ENCODE results near the gene TNFRSF17.
"Not testable (repeated sequence)": the region's sequence is repeated elsewhere in the genome, so short reads cannot be mapped to it uniquely, and the experiment has no call there.

The TNFRSF17 gene

DNA sequence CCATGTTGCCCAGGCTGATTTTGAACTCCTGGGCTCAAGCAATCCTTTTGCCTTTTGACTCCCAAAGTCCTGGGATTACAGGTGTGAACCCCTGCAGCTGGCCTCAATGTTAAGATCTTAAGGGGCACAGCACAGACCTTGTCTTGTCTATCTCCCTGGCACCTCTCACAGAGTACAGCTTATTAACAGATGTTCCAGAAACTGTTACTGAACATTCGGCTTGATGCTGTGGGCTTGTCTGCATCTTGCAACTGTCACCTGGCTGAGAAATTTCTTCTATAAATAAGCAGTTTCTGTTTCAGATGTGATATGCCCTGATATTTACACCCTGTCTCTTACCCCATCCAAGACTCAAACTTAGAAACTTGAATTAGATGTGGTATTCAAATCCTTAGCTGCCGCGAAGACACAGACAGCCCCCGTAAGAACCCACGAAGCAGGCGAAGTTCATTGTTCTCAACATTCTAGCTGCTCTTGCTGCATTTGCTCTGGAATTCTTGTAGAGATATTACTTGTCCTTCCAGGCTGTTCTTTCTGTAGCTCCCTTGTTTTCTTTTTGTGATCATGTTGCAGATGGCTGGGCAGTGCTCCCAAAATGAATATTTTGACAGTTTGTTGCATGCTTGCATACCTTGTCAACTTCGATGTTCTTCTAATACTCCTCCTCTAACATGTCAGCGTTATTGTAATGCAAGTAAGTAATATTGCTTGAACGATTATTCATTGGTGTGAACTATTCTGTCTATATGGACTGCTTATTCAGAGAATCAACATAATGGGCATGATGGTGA, at the start of gene TNFRSF17:
Gene TNFRSF17 (plus strand): TSS at position 450 of the 791 bp plus-strand sequence. CDS start 115 bp downstream, at position 565.
- DNase-seq, result no peak

DNA sequence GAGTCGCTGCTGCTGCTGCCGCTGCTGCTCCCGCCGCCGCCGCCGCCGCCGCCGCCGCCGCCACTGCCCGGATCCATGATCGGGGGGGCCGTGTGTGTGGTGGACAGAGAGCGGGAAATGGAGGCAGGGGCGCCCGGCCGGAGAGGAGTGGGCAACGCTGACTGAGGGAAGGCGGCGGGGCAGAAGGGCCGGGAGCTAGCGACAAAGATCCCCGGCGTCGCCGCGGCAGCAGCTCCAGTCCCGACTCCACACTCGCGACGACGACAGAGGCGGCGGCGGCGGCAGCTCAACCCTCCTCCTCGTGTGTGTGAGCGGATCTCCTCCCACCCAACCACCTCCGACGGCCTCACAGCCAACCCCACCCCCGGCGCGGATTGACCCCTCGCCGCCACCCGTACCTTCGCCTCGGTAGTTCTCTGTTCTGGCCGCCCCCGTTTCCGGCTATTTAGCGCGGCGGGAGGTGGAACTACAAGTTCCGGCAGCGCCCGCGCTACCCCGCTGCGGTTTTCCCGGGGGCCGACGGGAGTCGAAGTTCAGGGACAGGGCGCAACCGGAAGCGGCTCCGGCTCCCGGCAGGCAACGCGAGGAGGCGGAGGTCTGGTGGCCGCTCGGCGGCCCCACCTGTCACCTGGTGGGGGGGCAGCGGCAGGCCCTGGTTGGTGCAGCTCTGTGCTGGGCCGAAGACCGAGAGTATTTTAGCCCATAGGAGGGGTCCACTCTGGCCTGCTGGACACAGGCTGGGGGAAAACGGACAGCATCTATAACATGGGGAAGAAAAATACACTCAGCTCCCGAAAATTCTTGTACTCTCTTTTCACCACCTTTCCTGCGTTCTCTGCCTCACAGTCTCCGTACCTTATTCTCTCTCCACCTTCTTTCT, 49.1 kb upstream of the TNFRSF17 start, which contains the start of gene GSPT1:
Gene GSPT1 (minus strand): TSS at position 313 of the 880 bp plus-strand sequence. CDS start 236 bp downstream, at position 77.
- peak; percentile 91 for DNase-seq

DNA sequence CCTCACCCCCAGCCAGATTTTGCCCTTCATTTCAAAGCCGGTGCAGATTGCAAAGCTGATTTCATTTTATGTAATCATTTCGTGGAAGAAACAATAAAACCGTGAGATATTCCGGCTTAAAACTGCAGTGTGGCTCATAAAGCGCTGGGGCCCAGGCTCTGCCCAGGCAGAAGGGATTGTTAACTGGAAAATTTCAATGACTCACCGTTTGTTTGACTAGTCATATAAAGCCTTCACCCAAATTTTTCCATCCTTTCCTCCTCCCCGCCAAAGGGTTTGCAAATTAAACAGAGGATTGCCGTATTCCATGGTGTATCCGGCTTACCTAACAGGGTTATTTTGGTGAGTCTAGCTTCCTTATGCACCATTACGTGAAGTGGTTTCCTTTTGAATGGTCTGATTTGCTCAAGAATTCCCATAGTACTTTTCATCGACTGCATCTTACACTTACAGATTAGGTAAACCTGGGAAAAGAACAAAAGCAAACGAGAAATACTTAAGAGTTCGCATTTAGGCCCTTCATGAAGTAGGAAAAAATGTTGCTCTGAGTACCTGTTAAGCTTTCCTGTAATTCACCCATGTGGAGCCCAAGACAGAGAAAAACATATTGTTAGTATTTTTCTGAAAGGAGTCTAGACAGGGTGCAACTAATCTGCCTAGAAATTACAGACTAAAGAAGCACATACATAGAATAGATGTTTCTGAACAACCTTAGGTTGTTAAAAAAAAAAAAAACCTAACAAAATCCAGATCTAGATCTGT, 48.3 kb upstream of the TNFRSF17 start:
- no peak for DNase-seq

DNA sequence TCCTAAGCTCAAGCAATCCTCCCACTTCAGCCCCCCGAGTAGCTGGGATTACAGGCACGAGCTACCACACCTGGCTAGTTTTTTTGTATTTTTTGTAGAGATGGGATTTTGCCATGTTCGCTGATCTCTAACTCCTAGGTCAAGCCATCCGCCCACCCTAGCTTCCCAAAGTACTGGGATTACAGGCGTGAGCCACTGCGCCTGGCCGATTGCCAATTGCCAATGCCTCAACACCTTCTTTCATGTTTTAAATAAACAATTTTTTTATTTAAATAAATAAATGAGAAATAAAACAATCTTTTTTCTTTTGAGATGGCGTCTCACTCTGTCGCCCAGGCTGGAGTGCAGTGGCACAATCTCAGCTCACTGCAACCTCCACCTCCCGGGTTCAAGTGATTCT, 41.0 kb upstream of the TNFRSF17 start:
- DNase-seq, result not testable (repeated sequence)

DNA sequence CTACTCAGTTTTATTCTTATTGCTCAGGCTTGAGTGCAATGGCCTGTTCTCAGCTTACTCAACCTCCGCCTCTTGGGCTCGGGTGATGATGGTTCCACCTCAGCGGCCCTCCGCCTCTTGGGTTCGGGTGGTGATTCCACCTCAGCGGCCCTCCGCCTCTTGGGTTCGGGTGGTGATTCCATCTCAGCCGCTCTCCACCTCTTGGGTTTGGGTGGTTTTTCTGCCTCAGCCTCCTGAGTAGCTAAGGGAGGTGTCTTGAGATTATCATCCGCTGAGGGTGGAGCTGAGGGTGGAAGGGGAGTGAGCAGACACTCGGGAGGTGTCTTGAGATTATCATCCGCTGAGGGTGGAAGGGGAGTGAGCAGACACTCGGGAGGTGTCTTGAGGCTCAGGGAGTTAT, 37.7 kb upstream of the TNFRSF17 start:
- DNase-seq, result not testable (repeated sequence)

DNA sequence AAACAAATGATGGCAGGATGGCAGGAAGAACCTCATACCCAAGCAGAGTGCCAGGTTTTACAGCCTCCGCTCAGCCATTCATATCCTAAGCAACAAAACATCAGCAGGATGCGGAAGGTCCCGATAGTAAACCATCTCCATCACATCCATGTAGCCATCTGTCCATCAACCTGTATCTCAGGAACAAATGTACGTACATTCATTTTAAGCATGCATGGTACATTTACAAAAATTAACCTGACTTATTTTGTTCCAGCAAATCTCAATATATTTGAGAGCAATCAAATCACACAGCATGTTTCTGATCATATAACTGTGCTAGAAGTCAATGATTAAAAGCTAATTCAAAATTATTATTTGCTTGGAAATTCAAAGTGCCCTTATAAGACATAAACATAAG, 23.1 kb upstream of the TNFRSF17 start, which contains the start of gene NPIPB2:
Gene NPIPB2 (minus strand): TSS at position 101 of the 400 bp plus-strand sequence. CDS start 0 bp downstream, at position 101.
- not testable (repeated sequence) for DNase-seq

DNA sequence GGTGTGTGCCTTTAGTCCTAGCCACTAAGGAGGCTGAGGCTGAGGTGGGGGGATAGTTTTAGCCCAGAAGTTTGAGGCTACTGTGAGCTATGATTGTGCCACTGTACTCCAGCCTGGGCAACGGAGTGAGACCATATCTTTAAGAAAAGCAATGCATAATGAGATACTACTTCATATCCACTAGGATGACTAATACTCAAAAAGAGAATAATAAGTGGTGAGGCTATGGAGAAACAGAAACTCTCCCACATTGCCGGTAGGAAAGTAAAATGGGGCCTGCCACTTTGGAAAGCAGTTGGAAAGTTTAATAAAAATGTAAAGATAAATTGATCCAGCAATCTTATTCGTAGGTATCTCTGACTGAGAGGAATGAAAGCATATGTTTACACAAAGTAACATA, 18.6 kb upstream of the TNFRSF17 start:
- no peak for DNase-seq

DNA sequence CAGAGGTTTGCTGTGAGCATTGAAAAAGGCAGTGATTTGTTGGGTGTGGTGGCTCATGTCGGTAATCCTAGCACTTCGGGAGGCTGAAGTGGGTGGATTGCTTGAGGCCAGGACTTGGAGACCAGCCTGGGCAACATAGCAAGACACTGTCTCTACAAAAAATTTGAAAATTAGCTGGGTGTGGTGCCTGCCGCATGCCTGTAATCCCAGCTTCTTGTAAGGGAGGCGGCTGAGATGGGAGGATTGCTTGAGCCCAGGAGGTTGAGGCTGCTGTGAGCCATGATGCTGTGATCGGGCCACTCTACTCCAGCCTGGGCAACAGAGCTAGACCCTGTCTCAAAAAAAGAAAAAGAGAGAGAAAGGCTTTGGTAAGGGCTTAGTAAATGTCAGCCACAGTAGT, 16.2 kb upstream of the TNFRSF17 start:
- no peak for DNase-seq

DNA sequence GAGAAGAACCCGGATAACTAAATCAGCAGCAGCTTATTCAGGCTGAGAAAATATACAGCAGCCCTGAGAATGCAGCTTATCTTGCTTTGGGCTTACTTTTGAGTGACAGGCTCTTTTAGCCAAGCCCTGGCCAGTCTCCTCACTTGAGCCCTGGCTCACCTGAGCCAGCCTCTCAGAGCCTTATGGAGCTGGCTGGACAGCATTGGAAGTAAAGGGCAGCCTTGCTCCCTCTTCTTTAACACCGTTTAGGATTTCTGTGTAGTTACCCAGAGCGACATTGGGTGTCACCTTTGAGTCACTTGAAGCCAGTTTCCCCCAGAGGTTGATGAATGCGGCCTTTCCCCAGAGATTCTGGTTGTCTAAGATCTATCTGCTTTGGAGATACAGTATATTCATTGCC, 15.5 kb upstream of the TNFRSF17 start:
- peak; percentile 42 for DNase-seq

DNA sequence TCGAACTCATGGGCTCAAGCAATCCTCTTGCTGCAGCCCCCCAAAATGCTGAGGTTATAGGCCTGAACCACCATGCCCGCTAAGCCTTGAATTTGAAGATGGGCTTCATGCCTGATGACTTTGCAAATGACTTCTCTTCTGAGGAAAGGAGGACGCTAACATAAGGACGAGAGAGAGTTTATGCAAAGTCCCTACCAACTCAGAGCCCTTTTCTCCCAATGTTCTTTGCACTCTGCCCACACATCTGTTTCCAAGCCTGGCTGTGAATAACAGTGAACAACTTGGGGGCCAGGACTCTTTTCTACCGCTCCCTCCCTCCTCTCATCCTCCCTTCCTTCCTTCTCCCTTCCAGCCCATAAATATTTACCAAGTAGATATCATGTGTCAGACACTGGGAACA, 14.6 kb upstream of the TNFRSF17 start:
- no peak for DNase-seq

DNA sequence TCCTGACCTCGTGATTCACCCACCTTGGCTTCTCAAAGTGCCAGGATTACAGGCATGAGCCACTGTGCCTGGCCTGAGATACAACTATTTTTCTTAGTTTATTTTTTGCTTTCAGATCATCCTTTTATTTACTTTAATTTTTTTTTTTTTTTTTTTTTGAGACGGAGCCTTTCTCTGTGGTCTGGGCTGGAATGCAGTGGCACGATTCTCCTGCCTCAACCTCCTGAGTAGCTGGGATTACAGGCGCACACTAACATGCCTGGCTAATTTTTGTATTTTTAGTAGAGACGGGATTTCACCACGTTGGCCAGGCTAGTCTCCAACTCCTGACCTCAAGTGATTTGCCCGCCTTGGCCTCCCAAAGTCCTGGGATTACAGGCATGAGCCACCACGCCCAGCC, 11.4 kb upstream of the TNFRSF17 start:
- not testable (repeated sequence) for DNase-seq

DNA sequence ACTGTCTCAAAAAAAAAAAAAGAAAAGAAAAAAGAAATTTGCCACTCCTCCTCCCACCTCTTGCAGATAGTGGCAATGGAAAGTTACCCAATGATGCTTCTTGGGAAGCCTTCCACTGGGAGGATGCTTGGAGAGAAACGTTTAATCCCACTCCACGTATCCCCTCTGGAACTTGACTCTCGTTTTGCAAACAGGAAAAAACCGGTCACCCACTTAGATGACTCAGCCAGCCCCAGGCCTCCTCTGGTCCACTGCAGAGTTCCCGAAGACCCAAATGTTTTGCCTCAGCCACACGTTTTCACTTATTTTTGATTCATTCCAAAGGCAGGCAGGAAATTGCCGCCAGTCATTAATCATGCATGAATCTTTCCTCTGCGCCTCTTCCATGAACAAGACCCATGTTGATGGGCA, 9.3 kb upstream of the TNFRSF17 start:
- peak; percentile 98 for DNase-seq

DNA sequence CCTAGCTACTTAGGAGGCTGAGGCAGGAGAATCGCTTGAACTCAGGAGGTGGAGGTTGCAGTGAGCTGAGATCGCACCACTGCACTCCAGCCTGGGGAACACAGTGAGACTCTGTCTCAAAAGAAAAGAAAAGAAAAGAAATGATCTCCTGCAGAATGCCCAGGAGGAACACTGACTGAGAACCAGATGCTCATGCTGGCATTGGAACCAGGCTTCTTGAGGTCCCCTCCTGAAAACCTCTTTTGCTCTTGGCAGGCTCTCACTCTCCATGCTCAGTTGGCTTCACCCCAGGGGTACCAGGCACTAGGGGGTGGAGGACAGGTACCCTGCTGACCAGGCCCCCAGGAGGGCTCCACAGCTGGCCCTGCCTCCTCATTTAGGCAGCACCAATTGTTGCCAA, 8.5 kb upstream of the TNFRSF17 start:
- no peak for DNase-seq

DNA sequence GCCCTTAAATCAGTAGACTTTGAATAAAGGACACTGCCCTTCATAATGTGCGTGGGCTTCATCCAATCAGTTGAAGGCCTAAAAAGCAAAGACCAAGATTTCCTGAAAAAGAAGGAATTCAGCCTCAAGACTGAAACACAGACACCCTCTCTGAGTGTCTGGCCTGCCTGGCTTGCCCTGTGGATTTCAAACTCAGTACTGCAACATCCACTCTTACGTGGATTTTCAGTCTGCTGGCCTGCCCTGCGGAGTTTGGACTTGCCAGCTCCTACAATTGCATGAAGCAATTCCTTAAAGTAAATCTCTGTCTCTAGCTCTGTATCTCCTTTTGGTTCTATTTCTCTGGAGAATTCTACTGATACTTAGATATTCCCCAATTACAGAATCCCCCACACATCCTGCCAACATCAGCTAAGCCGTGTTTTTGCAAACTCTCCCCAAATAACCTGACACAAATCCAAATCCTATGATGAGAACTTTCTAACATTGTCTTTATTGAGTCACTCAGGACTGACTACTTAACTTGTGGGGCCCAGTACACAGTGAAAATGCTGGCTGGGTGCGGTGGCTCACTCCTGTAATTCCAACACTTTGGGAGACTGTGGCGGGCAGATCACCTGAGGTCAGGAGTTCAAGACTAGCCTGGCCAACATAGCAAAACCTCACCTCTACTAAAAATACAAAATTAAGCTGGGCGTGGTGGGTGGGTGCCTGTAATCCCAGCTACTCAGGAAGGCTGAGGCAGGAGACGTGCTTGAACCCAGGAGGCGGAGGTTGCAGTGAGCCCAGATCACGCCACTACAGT, 7.2 kb upstream of the TNFRSF17 start:
- no peak for DNase-seq

DNA sequence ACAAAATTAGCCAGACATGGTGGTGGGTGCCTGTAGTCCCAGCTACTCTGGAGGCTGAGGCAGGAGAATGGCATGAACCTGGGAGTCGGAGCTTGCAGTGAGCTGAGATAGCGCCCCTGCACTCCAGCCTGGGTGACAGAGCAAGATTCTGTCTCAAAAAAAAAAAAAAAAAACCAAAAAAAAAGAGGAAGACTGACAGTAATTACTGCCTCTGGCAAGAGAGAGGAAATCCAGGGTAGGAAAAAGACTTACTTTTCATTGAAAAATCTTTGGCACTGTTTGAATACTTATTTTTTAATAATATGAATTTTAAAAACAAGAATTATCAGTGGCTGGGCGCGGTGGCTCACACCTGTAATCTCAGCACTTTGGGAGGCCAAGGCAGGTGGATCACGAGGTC, 2.6 kb upstream of the TNFRSF17 start:
- DNase-seq, result not testable (repeated sequence)

DNA sequence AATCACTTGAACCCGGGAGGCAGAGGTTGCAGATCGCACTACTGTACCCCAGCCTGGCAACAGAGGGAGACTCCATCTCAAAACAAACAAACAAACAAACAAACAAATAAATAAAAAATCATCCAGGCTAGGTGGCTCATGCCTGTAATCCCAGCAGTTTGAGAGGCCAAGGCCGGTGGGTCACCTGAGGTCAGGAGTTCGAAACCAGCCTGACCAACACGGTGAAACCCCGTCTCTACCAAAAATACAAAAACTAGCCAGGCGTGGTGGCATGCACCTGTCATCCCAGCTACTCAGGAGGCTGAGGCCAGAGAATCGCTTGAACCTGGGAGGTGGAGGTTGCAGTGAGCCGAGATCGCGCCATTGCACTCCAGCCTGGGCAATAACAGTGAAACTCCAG, 2.0 kb upstream of the TNFRSF17 start:
- DNase-seq, result not testable (repeated sequence)

DNA sequence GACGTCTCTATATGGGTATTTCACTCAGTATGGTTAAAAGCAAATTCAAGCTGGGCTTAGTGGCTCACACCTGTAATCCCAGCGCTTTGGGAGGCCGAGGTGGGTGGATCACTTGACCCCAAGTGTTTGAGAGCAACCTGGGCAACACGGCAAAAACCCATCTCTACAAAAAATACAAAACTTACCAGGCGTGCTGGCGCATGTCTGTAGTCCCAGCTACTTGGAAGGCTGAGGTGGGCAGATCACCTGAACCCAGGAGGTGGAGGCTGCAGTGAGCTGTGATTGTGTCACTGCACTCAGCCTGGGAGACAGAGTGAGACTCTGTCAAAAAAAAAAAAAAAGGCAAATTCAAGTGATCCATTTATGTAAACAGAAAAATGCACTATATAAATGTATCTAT, 1.3 kb upstream of the TNFRSF17 start:
- DNase-seq, result no peak

DNA sequence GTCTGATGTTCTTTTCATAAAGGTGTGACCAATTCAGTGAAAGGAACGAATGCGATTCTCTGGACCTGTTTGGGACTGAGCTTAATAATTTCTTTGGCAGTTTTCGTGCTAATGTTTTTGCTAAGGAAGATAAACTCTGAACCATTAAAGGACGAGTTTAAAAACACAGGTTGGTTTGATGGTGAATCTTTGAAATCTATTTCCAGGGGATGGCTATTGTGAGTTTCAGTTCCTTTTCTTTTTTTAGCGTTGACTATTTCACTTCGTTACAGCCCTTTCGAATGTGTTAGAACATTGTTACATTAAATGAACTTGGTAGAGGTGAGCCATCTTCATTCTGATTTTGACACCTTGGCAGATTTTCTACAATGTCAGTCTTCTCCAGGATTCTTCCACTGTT, 1.2 kb downstream of the TNFRSF17 start:
- no peak for DNase-seq

DNA sequence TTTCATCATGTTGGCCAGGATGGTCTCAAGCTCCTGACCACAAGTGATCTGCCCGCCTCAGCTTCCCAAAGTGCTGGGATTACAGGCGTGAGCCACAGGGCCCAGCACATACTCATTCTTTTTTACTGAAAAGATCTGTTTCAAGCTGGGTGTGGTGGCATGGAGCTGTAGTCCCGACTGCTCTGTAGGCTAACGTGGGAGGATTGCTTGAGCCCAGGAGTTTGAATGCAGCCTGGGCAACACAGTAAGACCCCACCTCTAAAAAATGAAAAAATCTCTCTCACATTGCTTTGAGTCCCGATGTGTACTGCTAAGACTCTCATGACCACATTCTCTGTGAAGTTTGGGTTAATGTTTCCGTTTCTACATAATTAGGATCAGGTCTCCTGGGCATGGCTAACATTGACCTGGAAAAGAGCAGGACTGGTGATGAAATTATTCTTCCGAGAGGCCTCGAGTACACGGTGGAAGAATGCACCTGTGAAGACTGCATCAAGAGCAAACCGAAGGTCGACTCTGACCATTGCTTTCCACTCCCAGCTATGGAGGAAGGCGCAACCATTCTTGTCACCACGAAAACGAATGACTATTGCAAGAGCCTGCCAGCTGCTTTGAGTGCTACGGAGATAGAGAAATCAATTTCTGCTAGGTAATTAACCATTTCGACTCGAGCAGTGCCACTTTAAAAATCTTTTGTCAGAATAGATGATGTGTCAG, 2.3 kb downstream of the TNFRSF17 start:
- DNase-seq, result no peak

DNA sequence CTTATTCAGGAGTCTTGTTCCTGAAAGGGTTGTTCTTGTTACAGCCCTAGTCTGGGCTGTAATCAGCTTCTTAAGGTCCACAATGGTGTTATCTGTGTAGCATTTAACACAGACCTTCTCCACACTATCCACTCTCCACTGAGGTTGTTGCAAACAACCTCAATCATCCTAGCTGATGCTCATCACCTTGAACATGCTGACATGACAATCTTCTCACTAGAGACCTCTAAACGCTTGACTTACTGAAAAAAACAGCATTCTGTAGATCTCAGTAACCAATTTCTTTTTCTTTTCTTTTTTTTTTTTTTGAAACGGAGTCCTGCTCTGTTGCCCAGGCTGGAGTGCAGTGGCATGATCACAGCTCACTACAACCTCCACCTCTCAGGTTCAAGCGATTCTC, 3.6 kb downstream of the TNFRSF17 start:
- no peak for DNase-seq

DNA sequence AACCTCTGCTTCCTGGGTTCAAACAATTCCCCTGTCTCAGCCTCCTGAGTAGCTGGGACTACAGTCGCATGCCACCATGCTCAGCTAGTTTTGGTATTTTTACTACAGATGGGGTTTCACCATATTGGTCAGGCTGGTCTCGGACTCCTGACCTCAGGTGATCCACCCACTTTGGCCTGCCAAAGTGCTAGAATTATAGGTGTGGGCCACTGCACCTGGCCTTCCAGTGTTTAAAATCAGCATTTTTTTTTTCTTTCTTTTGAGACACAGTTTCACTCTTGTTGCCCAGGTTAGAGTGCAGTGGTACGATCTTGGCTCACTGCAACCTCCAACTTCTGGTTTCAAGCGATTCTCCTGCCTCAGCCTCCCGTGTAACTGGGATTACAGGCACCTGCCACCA, 5.3 kb downstream of the TNFRSF17 start:
- DNase-seq, result not testable (repeated sequence)
